Heart left ventricle (tissue), 16 donors: Measurements from ENCODE around the gene CD164. TPM values are rescaled to one million over a fixed set of nuclear protein-coding genes. Genes with fewer than 3 reads are reported as not detected.

Experiments
- ATAC-seq, 4 donors: fragments of 200-7000 bp; cut with Tn5 transposase; one replicate each; pipeline ENCODE4 v1.9.1; 2020 to 2022; ENCODE audit warnings: moderate library complexity in 4 of 4, mild to moderate bottlenecking in 3 of 4, moderate number of reproducible peaks in 1 of 4
- DNase-seq, 5 donors: peaks; one replicate each; pipeline ENCODE4 v3.0.0-alpha.2; 2020
- H3K27ac ChIP-seq, 12 donors: fragments of 200-600 bp; sonication (generic) in 4 of 12; one replicate each; pipeline versions ENCODE4 v1.5.0 to v1.8.0; 2016 to 2022; ENCODE audit warnings: mild to moderate bottlenecking in 2 of 12
- H3K27me3 ChIP-seq, 9 donors: fragments of 200-600 bp; sonication (generic) in 2 of 9; one replicate each; pipeline versions ENCODE4 v1.5.1 to v1.8.0; 2016 to 2022; ENCODE audit warnings: mild to moderate bottlenecking in 3 of 9
- H3K36me3 ChIP-seq, 9 donors: fragments of 200-600 bp; sonication (generic) in 2 of 9; one replicate each; pipeline versions ENCODE4 v1.5.0 to v1.8.0; 2018 to 2022; ENCODE audit warnings: mild to moderate bottlenecking in 2 of 9
- H3K4me1 ChIP-seq, 12 donors: fragments of 200-600 bp; sonication (generic) in 4 of 12; one replicate each; pipeline versions ENCODE4 v1.5.0 to v1.8.0; 2016 to 2022; ENCODE audit warnings: mild to moderate bottlenecking in 3 of 12
- H3K4me3 ChIP-seq, 12 donors: fragments of 200-600 bp; sonication (generic) in 4 of 12; one replicate each; pipeline versions ENCODE4 v1.5.0 to v1.8.0; 2017 to 2022; ENCODE audit warnings: mild to moderate bottlenecking in 9 of 12, moderate library complexity in 4 of 12
- H3K9me3 ChIP-seq, 12 donors: fragments of 200-600 bp; sonication (generic) in 4 of 12; one replicate each; pipeline versions ENCODE4 v1.5.0 to v1.8.0; 2016 to 2022; ENCODE audit warnings: mild to moderate bottlenecking in 1 of 12
- POLR2A ChIP-seq, 2 donors: fragments of 450-650 bp; IDR thresholded peaks; one replicate each; pipeline ENCODE4 v1.6.1; 2017; ENCODE audit warnings: antibody characterized with exemption in 2 of 2, mild to moderate bottlenecking in 2 of 2, moderate library complexity in 2 of 2
- WGBS, 4 donors: extraction: QIAGEN DNeasy Blood & Tissue Kit in 2 of 4; methylation state at CpG; one replicate each; pipeline versions ENCODE4 v1.1.5 to v1.1.7; 2013 to 2018; 5-methylcytosine and 5-hydroxymethylcytosine counted together
- intact Hi-C, 10 donors: fragments of 100-400 bp; cut with DNase I; formaldehyde crosslinking; loops; one replicate each; pipeline versions ENCODE4 v1.11.1 to v1.14.2; 2022
- polyA plus RNA-seq, 2 donors: library from polyadenylated mRNA; stranded (reverse); fragments of 200-250 nt; gene quantifications; one replicate each; pipeline ENCODE4 v1.2.3, GENCODE V29; 2013
- total RNA-seq, 9 donors: library from RNA; depleted of rRNA in 2 of 9; stranded (reverse); fragments of >200 nt in 2 of 9; fragmentation: NEBNext Ultra II Directional in 3 of 9; extraction: Animal tissue kit (Norgen Biotek cat#: 25700) in 3 of 9; gene quantifications; one replicate each; pipeline versions ENCODE4 v1.1.0 to v1.2.4, GENCODE V29; 2016 to 2023
- TF ChIP-seq, protein P1 (sequence below), 12 donors: fragments of 200-600 bp; sonication (generic) in 4 of 12; IDR thresholded peaks; one replicate each; pipeline versions ENCODE4 v1.5.0 to v1.8.0; 2018 to 2022; ENCODE audit warnings: antibody characterized with exemption in 12 of 12, mild to moderate bottlenecking in 5 of 12
- donor health status: ischemic (EF 13 %, LVEDD 7.1; RV severe dilation, severe dysfunction).
- donor health status: healthy with polysubstance abuse.
- donor health status: DM: no; HTN: yes; CAD: no.
- donor health status: DM: no; HTN: no; CAD: no.
- donor health status: ischemic (EF 25% LVEDD 6.9; RV normal size, moderate dysfunction).
- donor health status: ischemic (EF 25% LVEDD 5.7; RV mildly dilated, moderate dysfunction).
- donor health status: healthy.
- donor health status: DM: yes; HTN: yes; CAD: no.
- donor health status: ischemic (EF 35%, LVEDD 5.7; RV mildly dilated, moderate dysfunction).
- donor health status: nonischemic (EF 11% LVEDD 7.7; RV severe dilation, severe dysfunction).
- donor health status: DM: yes; HTN: yes; CAD: no.
- donor health status: PGD.
- donor health status: ischemic (EF 29% LVEDD 5.4; RV normal size, mild dysfunction).
- donor health status: nonischemic (EF 23%, LVEDD 6.1; RV moderate dilation, normal function).

The CD164 gene
- total and polyA plus RNA-seq, 11 donors, result 77.1 to 213 (median 119) TPM

DNA sequence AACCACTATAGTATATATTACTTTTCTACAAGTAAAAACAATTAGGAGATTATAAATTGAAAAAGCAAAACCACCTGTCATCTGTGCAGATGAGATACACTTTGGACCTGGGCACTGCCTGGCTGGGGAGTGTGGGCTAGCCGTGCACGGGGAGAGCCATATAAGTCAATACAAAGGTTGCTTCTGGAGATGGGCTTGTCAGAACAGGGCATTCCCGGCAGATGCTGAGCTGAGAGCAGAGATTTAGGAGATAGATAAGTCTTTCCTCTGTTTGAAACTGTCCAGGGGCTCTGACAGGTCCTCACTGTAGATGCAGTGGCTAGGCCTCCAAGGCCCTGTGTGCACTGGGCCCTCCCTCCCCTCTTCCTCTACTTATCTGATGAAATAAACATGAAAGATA lies 34.5 kb downstream of the CD164 start:
- intact Hi-C loops, result no loop called here
- WGBS, 4 donors, result 82 to 86% (median 84%) methylated on average over 3 of the region's 3 CpGs
- no peak for ATAC-seq
- Histone ChIP-seq H3K27me3 (no peaks in the 10 kb centered on the region), H3K9me3 (no peaks in the 10 kb centered on the region), H3K4me3 (no peak overlapping the region), H3K36me3 (no peaks in the 10 kb centered on the region), H3K27ac (no peak overlapping the region), H3K4me1 (peaks cover 0 to 59% (median 18%) of the 10 kb centered on the region in 12 donors)
- DNase-seq, result no peak
- TF ChIP-seq, protein P1, sequence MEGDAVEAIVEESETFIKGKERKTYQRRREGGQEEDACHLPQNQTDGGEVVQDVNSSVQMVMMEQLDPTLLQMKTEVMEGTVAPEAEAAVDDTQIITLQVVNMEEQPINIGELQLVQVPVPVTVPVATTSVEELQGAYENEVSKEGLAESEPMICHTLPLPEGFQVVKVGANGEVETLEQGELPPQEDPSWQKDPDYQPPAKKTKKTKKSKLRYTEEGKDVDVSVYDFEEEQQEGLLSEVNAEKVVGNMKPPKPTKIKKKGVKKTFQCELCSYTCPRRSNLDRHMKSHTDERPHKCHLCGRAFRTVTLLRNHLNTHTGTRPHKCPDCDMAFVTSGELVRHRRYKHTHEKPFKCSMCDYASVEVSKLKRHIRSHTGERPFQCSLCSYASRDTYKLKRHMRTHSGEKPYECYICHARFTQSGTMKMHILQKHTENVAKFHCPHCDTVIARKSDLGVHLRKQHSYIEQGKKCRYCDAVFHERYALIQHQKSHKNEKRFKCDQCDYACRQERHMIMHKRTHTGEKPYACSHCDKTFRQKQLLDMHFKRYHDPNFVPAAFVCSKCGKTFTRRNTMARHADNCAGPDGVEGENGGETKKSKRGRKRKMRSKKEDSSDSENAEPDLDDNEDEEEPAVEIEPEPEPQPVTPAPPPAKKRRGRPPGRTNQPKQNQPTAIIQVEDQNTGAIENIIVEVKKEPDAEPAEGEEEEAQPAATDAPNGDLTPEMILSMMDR (IDR thresholded peaks at IDR 0.05), result no peak
- no peak for TF ChIP-seq POLR2A (IDR thresholded peaks at IDR 0.05)

DNA sequence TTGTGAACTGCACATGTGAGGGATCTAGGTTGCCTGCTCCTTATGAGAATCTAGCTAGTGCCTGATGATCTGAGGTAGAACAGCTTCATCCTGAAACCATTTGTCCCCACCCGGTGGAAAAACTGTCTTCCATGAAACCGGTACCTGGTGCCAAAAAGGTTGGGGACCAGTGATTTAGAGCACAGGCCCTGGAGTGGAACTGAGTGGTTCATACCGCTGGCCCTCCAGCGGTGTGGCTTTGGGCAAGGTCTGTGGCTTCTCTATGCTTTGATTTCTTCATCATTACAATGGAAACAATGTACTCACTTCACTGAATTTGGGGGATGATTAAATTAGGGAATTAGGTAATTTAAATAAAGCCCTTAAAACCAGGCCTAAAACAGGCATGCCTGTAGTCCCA lies 36.3 kb downstream of the CD164 start:
- Histone ChIP-seq H3K4me3 (no peak overlapping the region), H3K36me3 (no peaks in the 10 kb centered on the region), H3K4me1 (peaks cover 0 to 41% (median 12%) of the 10 kb centered on the region in 12 donors), H3K9me3 (no peaks in the 10 kb centered on the region), H3K27ac (no peak overlapping the region), H3K27me3 (no peaks in the 10 kb centered on the region)
- intact Hi-C loops, result no loop called here
- TF ChIP-seq, protein P1 (IDR thresholded peaks at IDR 0.05), result no peak
- no peak for TF ChIP-seq POLR2A (IDR thresholded peaks at IDR 0.05)
- no peak for ATAC-seq
- WGBS, 4 donors, result 90 to 95% (median 92%) methylated on average over 4 of the region's 4 CpGs
- no peak for DNase-seq

- H3K9me3 ChIP-seq, result no peaks in the 10 kb centered on the region
- no peak for TF ChIP-seq POLR2A (IDR thresholded peaks at IDR 0.05)
- TF ChIP-seq, protein P1 (IDR thresholded peaks at IDR 0.05), result no peak
- ATAC-seq (no peak), DNase-seq (no peak)
- WGBS, 4 donors, result 91 to 95% (median 94%) methylated on average over 2 of the region's 2 CpGs
- no peak overlapping the region for H3K4me3 ChIP-seq
- no peaks in the 10 kb centered on the region for H3K27me3 ChIP-seq
- peaks cover 0 to 24% (median 1%) of the 10 kb centered on the region in 12 donors for H3K4me1 ChIP-seq
- no peak overlapping the region for H3K27ac ChIP-seq
- intact Hi-C loops, result no loop called here
- H3K36me3 ChIP-seq, result no peaks in the 10 kb centered on the region
Measured at GRCh38 chr6:109344226-109344625, 38.0 kb downstream of the CD164 start.

DNA sequence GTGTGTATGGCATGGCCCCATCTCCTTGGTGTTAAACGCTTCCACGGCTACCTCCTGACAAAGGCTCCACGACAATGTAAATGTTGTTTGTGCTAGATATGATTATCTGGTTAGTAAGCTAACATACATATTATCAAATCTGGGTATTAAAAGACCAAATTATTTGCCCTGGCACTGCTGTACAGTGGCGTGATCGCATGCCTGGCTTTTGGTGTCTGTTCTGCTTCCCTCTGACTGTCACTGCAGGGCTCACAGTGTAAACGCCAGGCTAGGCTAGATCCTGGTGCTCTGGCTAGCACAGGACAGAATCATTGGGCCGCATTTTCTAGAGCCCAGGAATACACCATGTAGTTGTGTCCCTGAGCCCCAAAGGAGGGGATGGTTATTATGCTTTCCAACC lies 38.7 kb downstream of the CD164 start:
- no peak overlapping the region for H3K27ac ChIP-seq
- H3K4me1 ChIP-seq, result peaks cover 0 to 17% (median 0%) of the 10 kb centered on the region in 12 donors
- no peak for ATAC-seq
- TF ChIP-seq, protein P1 (IDR thresholded peaks at IDR 0.05), result no peak
- H3K27me3 ChIP-seq, result no peaks in the 10 kb centered on the region
- H3K4me3 ChIP-seq, result no peak overlapping the region
- H3K9me3 ChIP-seq, result no peaks in the 10 kb centered on the region
- intact Hi-C loops, result no loop called here
- 92 to 95% (median 94%) methylated on average over 7 of the region's 7 CpGs for WGBS, 4 donors
- no peak for DNase-seq
- no peaks in the 10 kb centered on the region for H3K36me3 ChIP-seq
